ENCODE data around the gene GLT1D1. TPM values are rescaled to one million over a fixed set of nuclear protein-coding genes. Genes with fewer than 3 reads are reported as not detected.
"Not testable (repeated sequence)": the region's sequence is repeated elsewhere in the genome, so short reads cannot be mapped to it uniquely, and the experiment has no call there.

GLT1D1 gene
- total RNA-seq = under 1 TPM; 0.30 to 0.53 TPM

GRCh38 chr12:128852885-128853599 lies at the start of gene GLT1D1:
Gene GLT1D1 (plus strand): TSS chr12:128853478. CDS start chr12:128853582, 104 bp downstream.
- H3K4me1 Mint-ChIP-seq = peaks cover 2% of the 10 kb centered on the region
- ATAC-seq (no peak), DNase-seq (no peak)
- CTCF ChIA-PET = no interaction called here
- H3K27ac Mint-ChIP-seq = no peak within 1 kb of the TSS
- H3K27me3 Mint-ChIP-seq = peaks cover 26% of the 10 kb centered on the region
- no peaks in the 10 kb centered on the region for H3K9me3 Mint-ChIP-seq (ENCODE audit: low read depth)
- H3K36me3 Mint-ChIP-seq (ENCODE audit: low read depth) = no peaks in the 10 kb centered on the region
- intact Hi-C loops (cut with DNase I, micrococcal nuclease) = no loop called here
- POLR2A ChIA-PET = no interaction called here
- no peak within 1 kb of the TSS for H3K4me3 Mint-ChIP-seq

GRCh38 chr12:128803788-128804187 lies 49.5 kb upstream of the GLT1D1 start:
- Mint-ChIP-seq H3K4me3 (no peak overlapping the region), H3K9me3 (ENCODE audit: low read depth) (no peaks in the 10 kb centered on the region), H3K36me3 (ENCODE audit: low read depth) (peaks cover 70% of the 10 kb centered on the region), H3K27me3 (no peaks in the 10 kb centered on the region), H3K4me1 (peaks cover 18% of the 10 kb centered on the region), H3K27ac (no peak overlapping the region)
- no peak for ATAC-seq
- ChIA-PET CTCF (no interaction called here), POLR2A (no interaction called here)
- intact Hi-C loops (cut with DNase I, micrococcal nuclease) = no loop called here
- DNase-seq = no peak

GRCh38 chr12:128804762-128805161 lies 48.5 kb upstream of the GLT1D1 start:
- no peak overlapping the region for H3K27ac Mint-ChIP-seq
- CTCF ChIA-PET = interaction anchor here (0.5 to 0.9 kb wide), 2 partner anchors 15 to 22 kb away, joined by 3 to 5 read pairs; no protein-coding TSS in a partner anchor
- H3K4me3 Mint-ChIP-seq = no peak overlapping the region
- ATAC-seq = no peak
- DNase-seq = no peak
- H3K9me3 Mint-ChIP-seq (ENCODE audit: low read depth) = no peaks in the 10 kb centered on the region
- peaks cover 22% of the 10 kb centered on the region for H3K4me1 Mint-ChIP-seq
- POLR2A ChIA-PET = no interaction called here
- intact Hi-C loops (cut with DNase I, micrococcal nuclease) = no loop called here
- no peaks in the 10 kb centered on the region for H3K27me3 Mint-ChIP-seq
- H3K36me3 Mint-ChIP-seq (ENCODE audit: low read depth) = peaks cover 71% of the 10 kb centered on the region

GRCh38 chr12:128805406-128805805 lies 47.9 kb upstream of the GLT1D1 start:
- DNase-seq; intact Hi-C loops (cut with DNase I, micrococcal nuclease); POLR2A ChIA-PET; ATAC-seq; H3K9me3 Mint-ChIP-seq (ENCODE audit: low read depth); H3K4me3 Mint-ChIP-seq; H3K27ac Mint-ChIP-seq; H3K27me3 Mint-ChIP-seq: not testable (repeated sequence)
- H3K36me3 Mint-ChIP-seq (ENCODE audit: low read depth) = peaks cover 70% of the 10 kb centered on the region
- CTCF ChIA-PET = interaction anchor here (0.7 to 0.9 kb wide), 2 partner anchors 22 to 46 kb away, joined by 3 to 5 read pairs; no protein-coding TSS in a partner anchor
- peaks cover 28% of the 10 kb centered on the region for H3K4me1 Mint-ChIP-seq

GRCh38 chr12:128806573-128806972 lies 46.7 kb upstream of the GLT1D1 start:
- DNase-seq (no peak), ATAC-seq (no peak)
- Mint-ChIP-seq H3K4me1 (peaks cover 39% of the 10 kb centered on the region), H3K36me3 (ENCODE audit: low read depth) (peaks cover 65% of the 10 kb centered on the region), H3K4me3 (no peak overlapping the region), H3K9me3 (ENCODE audit: low read depth) (no peaks in the 10 kb centered on the region), H3K27ac (no peak overlapping the region), H3K27me3 (no peaks in the 10 kb centered on the region)
- POLR2A ChIA-PET = no interaction called here
- CTCF ChIA-PET = interaction anchor here (1.1 kb wide), 1 partner anchor 16 kb away, joined by 3 read pairs; no protein-coding TSS in a partner anchor
- intact Hi-C loops (cut with DNase I, micrococcal nuclease) = no loop called here

- intact Hi-C loops (cut with DNase I, micrococcal nuclease) = no loop called here
- Mint-ChIP-seq H3K36me3 (ENCODE audit: low read depth) (peaks cover 69% of the 10 kb centered on the region), H3K27me3 (no peaks in the 10 kb centered on the region), H3K4me1 (peaks cover 38% of the 10 kb centered on the region), H3K27ac (no peak overlapping the region), H3K4me3 (no peak overlapping the region), H3K9me3 (ENCODE audit: low read depth) (no peaks in the 10 kb centered on the region)
- ATAC-seq = no peak
- ChIA-PET POLR2A (no interaction called here), CTCF (no interaction called here)
- DNase-seq = no peak
Observed at GRCh38 chr12:128807161-128807724, 46.0 kb upstream of the GLT1D1 start.

- intact Hi-C loops (cut with DNase I, micrococcal nuclease) = no loop called here
- no peaks in the 10 kb centered on the region for H3K9me3 Mint-ChIP-seq (ENCODE audit: low read depth)
- peaks cover 38% of the 10 kb centered on the region for H3K4me1 Mint-ChIP-seq
- no peaks in the 10 kb centered on the region for H3K27me3 Mint-ChIP-seq
- no peak overlapping the region for H3K4me3 Mint-ChIP-seq
- H3K36me3 Mint-ChIP-seq (ENCODE audit: low read depth) = peaks cover 70% of the 10 kb centered on the region
- no peak for DNase-seq
- ChIA-PET POLR2A (no interaction called here), CTCF (no interaction called here)
- H3K27ac Mint-ChIP-seq = no peak overlapping the region
- ATAC-seq = no peak
Observed at GRCh38 chr12:128808651-128809050, 44.6 kb upstream of the GLT1D1 start.

GRCh38 chr12:128810182-128811127 lies 42.8 kb upstream of the GLT1D1 start:
- DNase-seq = peak; percentile 48
- Mint-ChIP-seq H3K27me3 (no peaks in the 10 kb centered on the region), H3K4me3 (no peak overlapping the region), H3K36me3 (ENCODE audit: low read depth) (peaks cover 73% of the 10 kb centered on the region), H3K4me1 (peaks cover 34% of the 10 kb centered on the region), H3K27ac (peak overlapping the region; percentile 37), H3K9me3 (ENCODE audit: low read depth) (no peaks in the 10 kb centered on the region)
- peak; percentile 87 for ATAC-seq
- CTCF ChIA-PET = interaction anchor here (0.9 to 2.5 kb wide), 4 partner anchors 12 to 28 kb away, joined by 3 to 9 read pairs (median 4); no protein-coding TSS in a partner anchor
- intact Hi-C loops (cut with DNase I, micrococcal nuclease) = no loop called here
- POLR2A ChIA-PET = interaction anchor here (0.8 kb wide), 1 partner anchor 11 kb away, joined by 3 read pairs; no protein-coding TSS in a partner anchor

GRCh38 chr12:128811806-128812205 lies 41.5 kb upstream of the GLT1D1 start:
- ChIA-PET CTCF (interaction anchor here (0.9 kb wide), 1 partner anchor 165 kb away, joined by 3 read pairs; no protein-coding TSS in a partner anchor), POLR2A (interaction anchor here (0.7 kb wide), 1 partner anchor 10 kb away, joined by 3 read pairs; no protein-coding TSS in a partner anchor)
- Mint-ChIP-seq H3K9me3 (ENCODE audit: low read depth) (no peaks in the 10 kb centered on the region), H3K27me3 (no peaks in the 10 kb centered on the region), H3K27ac (peak overlapping the region; percentile 67), H3K4me1 (peaks cover 45% of the 10 kb centered on the region), H3K4me3 (no peak overlapping the region), H3K36me3 (ENCODE audit: low read depth) (peaks cover 64% of the 10 kb centered on the region)
- ATAC-seq (no peak), DNase-seq (no peak)
- intact Hi-C loops (cut with DNase I, micrococcal nuclease) = no loop called here

GRCh38 chr12:128813392-128813791 lies 39.9 kb upstream of the GLT1D1 start:
- CTCF ChIA-PET = no interaction called here
- POLR2A ChIA-PET = no interaction called here
- Mint-ChIP-seq H3K9me3 (ENCODE audit: low read depth) (no peaks in the 10 kb centered on the region), H3K27me3 (no peaks in the 10 kb centered on the region), H3K4me1 (peaks cover 59% of the 10 kb centered on the region), H3K27ac (no peak overlapping the region), H3K36me3 (ENCODE audit: low read depth) (peaks cover 53% of the 10 kb centered on the region), H3K4me3 (no peak overlapping the region)
- DNase-seq (no peak), ATAC-seq (no peak)
- intact Hi-C loops (cut with DNase I, micrococcal nuclease) = no loop called here

GRCh38 chr12:128813883-128814282 lies 39.4 kb upstream of the GLT1D1 start:
- Mint-ChIP-seq H3K27me3 (no peaks in the 10 kb centered on the region), H3K4me1 (peaks cover 63% of the 10 kb centered on the region), H3K36me3 (ENCODE audit: low read depth) (peaks cover 49% of the 10 kb centered on the region), H3K4me3 (no peak overlapping the region), H3K9me3 (ENCODE audit: low read depth) (no peaks in the 10 kb centered on the region), H3K27ac (no peak overlapping the region)
- no peak for DNase-seq
- CTCF ChIA-PET = no interaction called here
- no peak for ATAC-seq
- intact Hi-C loops (cut with DNase I, micrococcal nuclease) = no loop called here
- POLR2A ChIA-PET = no interaction called here
